Subcutaneous abdominal adipose tissue (tissue), 5 donors: ENCODE results near the gene HSPH1.
A peak's percentile ranks its signal among the peaks of the same experiment; 100 is the strongest.

Experiments
- H3K27ac ChIP-seq: one replicate; pipeline ENCODE4 v1.7.0; 2013; ENCODE audit warnings: low read depth, mild to moderate bottlenecking, inconsistent platforms, low read length, moderate library complexity
- H3K27me3 ChIP-seq, 5 donors: one replicate each; pipeline ENCODE4 v1.7.0; 2013; ENCODE audit warnings: low read length in 5 of 5, inconsistent platforms in 1 of 5; ENCODE audit not compliant: control insufficient read depth in 5 of 5, insufficient read depth in 4 of 5
- H3K36me3 ChIP-seq, 5 donors: one replicate each; pipeline ENCODE4 v1.7.0; 2013; ENCODE audit warnings: low read length in 5 of 5; ENCODE audit not compliant: control insufficient read depth in 5 of 5, insufficient read depth in 5 of 5
- H3K4me1 ChIP-seq, 5 donors: one replicate each; pipeline ENCODE4 v1.7.0; 2013; ENCODE audit warnings: low read length in 5 of 5, mild to moderate bottlenecking in 3 of 5, moderate library complexity in 1 of 5; ENCODE audit not compliant: control insufficient read depth in 5 of 5, insufficient read depth in 5 of 5
- H3K4me3 ChIP-seq, 5 donors: one replicate each; pipeline ENCODE4 v1.7.0; 2013; ENCODE audit warnings: low read length in 5 of 5, low read depth in 1 of 5
- H3K9ac ChIP-seq, 5 donors: one replicate each; pipeline ENCODE4 v1.7.0; 2013; ENCODE audit warnings: low read length in 5 of 5, mild to moderate bottlenecking in 4 of 5, moderate library complexity in 3 of 5
- H3K9me3 ChIP-seq, 5 donors: one replicate each; pipeline ENCODE4 v1.7.0; 2013; ENCODE audit warnings: low read length in 5 of 5; ENCODE audit not compliant: control insufficient read depth in 5 of 5
- donor health status: healthy.
- donor health status: healthy.
- donor health status: healthy.
- donor health status: healthy.
- donor health status: healthy.

The HSPH1 gene

DNA sequence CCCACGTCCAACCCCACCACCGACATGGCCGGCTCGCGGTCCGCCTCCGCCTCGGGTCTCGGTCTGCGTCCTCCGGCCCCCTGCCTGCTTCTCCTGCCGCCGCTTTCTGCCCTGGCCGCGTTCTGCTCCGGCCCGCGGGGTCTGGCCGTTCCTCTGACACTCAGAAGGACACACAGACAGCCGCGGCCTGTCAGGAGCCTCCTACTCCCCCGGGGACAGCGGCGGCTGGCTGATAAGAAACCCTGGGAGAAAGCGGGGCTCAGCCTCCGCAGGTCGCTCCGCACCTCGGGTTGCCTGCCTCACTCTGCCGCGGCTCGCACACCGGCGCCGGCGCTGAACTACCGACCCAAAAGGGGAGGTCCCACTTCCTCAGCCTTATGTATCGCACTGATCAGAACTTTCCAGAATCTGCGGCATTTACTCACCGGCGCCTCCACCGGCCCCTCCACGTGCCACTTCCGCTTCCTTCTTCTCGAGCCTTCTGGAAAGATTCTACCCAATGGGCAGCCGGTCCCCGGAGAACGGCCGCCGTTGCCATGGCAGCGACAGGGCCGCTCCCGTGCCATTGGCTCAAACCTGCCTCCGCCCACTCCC lies at the start of gene HSPH1:
HSPH1 (minus strand) TSS at position 348 of the 594 bp plus-strand sequence; CDS start at position 26, 322 bp downstream.
- Histone ChIP-seq H3K36me3 (peaks cover 0 to 5% (median 3%) of the 10 kb centered on the region in 5 donors), H3K4me1 (peaks cover 9 to 30% (median 28%) of the 10 kb centered on the region in 5 donors), H3K9me3 (no peaks in the 10 kb centered on the region), H3K4me3 (peak within 1 kb of the TSS; percentile 68 to 97 (median 85)), H3K9ac (peak within 1 kb of the TSS; percentile 92 to 100 (median 99)), H3K27ac (peak within 1 kb of the TSS; percentile 100), H3K27me3 (no peaks in the 10 kb centered on the region)

DNA sequence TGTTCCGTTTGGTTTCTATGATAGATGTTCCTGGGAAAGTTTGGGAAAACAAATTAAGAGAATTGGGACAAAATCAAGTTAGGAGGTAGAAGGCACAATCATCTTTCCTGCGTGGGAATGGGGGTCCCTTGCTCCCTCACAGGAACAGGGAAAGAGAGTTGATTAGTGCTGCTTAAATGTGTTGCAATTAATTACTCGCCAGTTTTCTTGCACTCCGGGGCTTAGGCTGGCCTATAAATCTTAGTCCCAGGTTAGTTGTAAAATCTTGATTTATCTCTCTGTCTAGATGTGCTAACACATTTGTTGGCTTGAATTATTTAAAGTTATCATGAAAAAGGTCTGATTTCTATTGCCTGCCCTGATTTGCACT lies 48.1 kb upstream of the HSPH1 start:
- Histone ChIP-seq H3K36me3 (no peaks in the 10 kb centered on the region), H3K9ac (peak overlapping the region in 1 of 5 donors; percentile 20), H3K4me3 (peak overlapping the region in 1 of 5 donors; percentile 1), H3K27me3 (no peaks in the 10 kb centered on the region), H3K9me3 (no peaks in the 10 kb centered on the region), H3K4me1 (peaks cover 6 to 27% (median 26%) of the 10 kb centered on the region in 5 donors), H3K27ac (no peak overlapping the region)

DNA sequence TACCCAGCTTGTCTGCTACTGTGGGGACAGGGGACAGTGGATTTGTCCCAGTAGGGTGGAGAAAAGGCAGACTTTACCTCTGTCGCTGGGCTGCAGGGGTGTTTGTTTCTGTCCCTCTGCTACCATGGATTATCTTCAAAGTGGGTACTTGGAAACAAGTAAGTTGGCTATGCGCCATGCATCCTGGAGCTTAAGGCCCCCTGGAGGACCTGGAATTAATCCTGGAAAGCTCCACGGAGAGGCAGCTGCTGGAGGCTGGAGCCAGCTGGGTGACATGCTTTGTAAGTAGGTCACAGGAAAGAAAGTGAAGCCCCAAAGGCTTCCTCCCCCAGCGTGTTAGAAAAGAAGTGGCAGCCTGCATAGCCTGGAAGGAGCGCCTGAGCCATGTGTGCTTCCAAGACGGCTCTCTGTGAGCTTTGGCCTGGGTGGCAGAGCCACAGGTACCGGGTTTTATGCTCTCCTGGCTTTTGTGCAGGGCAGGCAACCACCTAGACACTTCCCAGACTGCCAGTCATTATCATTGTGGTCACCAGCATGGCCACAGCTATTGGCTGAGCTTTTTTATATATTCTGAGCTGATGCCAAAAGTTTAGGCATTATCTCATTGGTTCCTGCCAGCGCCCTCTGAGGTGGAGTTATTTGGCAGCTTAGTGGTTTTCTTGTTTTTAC lies 47.6 kb upstream of the HSPH1 start:
- Histone ChIP-seq H3K27ac (no peak overlapping the region), H3K36me3 (no peaks in the 10 kb centered on the region), H3K4me1 (peaks cover 6 to 27% (median 26%) of the 10 kb centered on the region in 5 donors), H3K9me3 (no peaks in the 10 kb centered on the region), H3K4me3 (peak overlapping the region in 3 of 5 donors; percentile 1 to 22 (median 6)), H3K27me3 (no peaks in the 10 kb centered on the region), H3K9ac (peak overlapping the region in 1 of 5 donors; percentile 20)

DNA sequence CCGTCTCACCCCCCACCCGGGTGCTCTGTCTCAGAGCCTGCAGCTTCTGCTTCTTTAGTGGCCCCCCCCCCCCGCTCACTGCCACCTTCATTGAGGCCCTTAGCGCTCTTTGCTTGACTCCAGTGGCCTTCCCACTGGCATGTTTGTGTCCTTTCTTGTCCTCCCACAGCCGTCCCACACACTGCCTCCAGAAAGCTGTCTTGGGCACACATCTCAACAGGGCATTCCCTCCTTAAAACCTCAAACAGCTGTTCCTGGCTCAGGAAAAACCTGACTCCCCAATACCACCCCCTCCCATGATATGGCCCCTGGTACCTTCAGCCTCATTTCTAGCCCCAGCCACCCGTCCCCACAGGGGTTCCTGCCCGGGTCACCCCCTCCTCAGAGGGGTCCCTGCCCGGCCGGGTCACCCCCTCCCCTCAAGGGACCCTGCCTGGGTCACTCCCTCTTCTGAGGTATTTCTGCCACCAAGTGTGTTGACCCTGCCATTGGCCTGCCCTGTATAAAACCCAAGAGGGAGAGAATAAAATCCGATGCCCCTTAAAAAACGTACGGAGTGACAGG lies 46.9 kb upstream of the HSPH1 start:
- Histone ChIP-seq H3K9ac (no peak overlapping the region), H3K9me3 (no peaks in the 10 kb centered on the region), H3K27ac (no peak overlapping the region), H3K4me1 (peaks cover 6 to 27% (median 26%) of the 10 kb centered on the region in 5 donors), H3K27me3 (no peaks in the 10 kb centered on the region), H3K4me3 (peak overlapping the region in 3 of 5 donors; percentile 1 to 36 (median 22)), H3K36me3 (no peaks in the 10 kb centered on the region)

DNA sequence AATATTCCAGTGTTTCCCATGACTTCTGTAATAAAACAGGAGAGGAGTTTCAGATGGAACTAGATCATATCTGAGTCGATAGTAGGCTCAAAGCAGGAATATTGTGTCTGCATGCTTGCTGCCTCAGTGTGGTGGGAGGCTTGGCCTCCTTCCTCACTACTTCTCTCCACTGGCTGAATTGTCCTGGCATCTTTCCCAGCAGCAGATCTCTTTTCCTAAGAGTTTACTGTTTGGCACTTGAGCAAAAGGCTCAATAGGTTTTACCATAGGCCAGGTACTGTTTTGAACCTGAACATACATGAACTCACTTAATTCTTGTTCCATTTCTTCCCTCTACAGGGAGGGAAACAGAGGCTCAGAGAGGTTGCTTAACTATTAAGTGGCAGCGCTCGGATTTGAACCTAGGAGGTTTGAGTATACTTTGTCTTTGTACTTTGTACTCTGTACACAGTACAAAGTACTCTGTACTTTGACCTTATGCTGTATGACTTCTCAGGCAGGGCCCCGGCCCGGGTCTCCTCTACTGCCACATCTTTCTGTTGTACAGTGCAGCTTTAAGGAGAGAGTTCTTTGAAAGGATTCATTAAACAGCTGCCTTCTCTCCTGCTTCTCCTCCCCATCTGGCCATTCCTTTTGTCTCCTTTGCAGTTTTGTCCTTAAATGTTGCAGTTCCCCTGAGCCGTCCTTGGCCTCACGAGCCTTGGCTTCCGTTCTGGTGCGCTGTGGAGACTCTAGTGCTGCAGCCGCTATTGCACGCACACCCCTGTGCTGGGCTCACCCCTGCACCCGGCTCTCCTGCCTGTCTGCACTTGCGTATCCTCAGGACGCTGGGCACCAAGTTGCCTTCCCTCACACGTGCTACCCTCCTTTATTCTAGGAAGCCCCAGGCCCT lies 46.2 kb upstream of the HSPH1 start:
- Histone ChIP-seq H3K27ac (no peak overlapping the region), H3K9ac (no peak overlapping the region)

DNA sequence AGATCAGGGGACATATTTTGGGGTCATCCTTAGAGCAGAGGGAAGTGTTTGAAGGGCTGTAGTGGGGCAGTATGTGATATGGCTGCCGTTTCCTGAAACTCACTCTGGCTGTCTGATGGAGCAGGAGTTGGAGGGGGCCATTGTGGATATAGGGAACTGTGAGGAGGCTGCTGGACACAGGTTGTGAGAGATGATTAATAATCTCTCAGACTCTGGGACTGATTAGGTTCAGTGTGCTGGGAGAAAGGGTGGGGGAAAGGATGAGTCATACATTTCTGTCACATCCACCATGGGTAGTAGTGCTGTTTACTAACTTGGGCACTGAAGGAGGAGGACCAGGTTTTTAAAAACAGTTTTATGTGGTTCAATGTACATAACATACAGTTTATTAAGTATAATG lies 42.9 kb upstream of the HSPH1 start:
- Histone ChIP-seq H3K4me3 (no peak overlapping the region), H3K36me3 (no peaks in the 10 kb centered on the region), H3K27ac (no peak overlapping the region), H3K27me3 (no peaks in the 10 kb centered on the region), H3K4me1 (peaks cover 10 to 33% (median 29%) of the 10 kb centered on the region in 5 donors), H3K9me3 (no peaks in the 10 kb centered on the region), H3K9ac (no peak overlapping the region)

More for the DNA sequence above, 46.2 kb upstream of the HSPH1 start:
- Histone ChIP-seq H3K4me1 (peaks cover 6 to 27% (median 26%) of the 10 kb centered on the region in 5 donors), H3K36me3 (no peaks in the 10 kb centered on the region), H3K27me3 (no peaks in the 10 kb centered on the region), H3K4me3 (peak overlapping the region in 1 of 5 donors; percentile 36), H3K9me3 (no peaks in the 10 kb centered on the region)

DNA sequence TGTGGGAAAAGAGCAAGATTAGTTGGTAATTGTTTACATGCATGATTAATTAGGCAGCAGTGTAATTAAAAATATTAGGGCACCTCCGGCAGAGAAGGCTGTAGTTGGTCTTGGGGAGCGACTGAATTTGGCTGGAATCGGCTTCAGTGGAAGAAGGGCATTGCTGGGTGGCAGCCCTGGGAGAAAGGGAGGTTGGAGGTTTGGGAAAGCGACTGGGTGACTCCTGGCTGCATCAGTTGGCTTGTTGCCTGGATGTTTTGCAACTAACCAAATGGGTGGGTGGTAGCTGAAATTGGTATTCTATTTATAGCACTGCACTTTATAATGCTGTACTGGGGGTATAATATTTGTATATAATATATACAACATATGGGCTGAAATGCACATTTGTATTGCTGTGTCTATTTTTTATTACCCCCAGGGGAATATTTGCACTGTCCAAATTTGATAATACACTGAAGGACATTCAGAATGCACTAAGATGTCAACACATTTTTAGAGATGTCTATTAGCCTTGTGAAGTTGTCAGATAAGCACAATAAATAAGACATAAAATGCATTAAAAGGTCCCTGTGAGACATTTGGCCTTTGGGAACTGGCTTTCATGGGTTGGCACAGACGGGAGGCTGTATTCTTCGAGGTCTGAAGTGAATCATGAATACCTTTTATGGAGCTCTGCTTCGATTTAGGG lies 39.8 kb upstream of the HSPH1 start:
- H3K4me3 ChIP-seq: peak overlapping the region; percentile 52 to 77 (median 71)
- peaks cover 4 to 18% (median 14%) of the 10 kb centered on the region in 5 donors for H3K4me1 ChIP-seq
- no peaks in the 10 kb centered on the region for H3K36me3 ChIP-seq
- no peaks in the 10 kb centered on the region for H3K9me3 ChIP-seq
- peak overlapping the region in 4 of 5 donors; percentile 63 to 76 (median 72) for H3K9ac ChIP-seq
- H3K27ac ChIP-seq: no peak overlapping the region
- H3K27me3 ChIP-seq: no peaks in the 10 kb centered on the region

DNA sequence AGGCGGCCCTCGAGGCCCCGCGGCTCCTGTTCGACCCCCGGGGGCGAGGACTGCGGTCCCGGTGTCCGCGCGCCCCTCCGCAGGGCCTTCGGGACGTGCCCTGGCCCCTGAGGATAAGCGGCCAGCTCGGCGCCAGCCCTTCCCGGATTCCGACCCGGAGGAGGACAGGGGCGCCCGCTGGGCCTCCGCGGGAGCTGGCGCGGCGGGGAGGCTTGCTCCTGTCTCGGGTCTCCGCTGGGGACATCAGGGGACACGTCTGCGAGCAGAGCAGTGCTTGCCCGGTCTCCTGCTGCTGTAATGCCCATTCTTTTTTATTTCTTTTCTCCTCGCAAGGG lies 38.9 kb upstream of the HSPH1 start:
- Histone ChIP-seq H3K4me3 (peak overlapping the region; percentile 52 to 77 (median 71)), H3K4me1 (peaks cover 4 to 18% (median 14%) of the 10 kb centered on the region in 5 donors), H3K9ac (peak overlapping the region in 4 of 5 donors; percentile 63 to 76 (median 72)), H3K27ac (peak overlapping the region; percentile 73), H3K9me3 (no peaks in the 10 kb centered on the region), H3K27me3 (no peaks in the 10 kb centered on the region), H3K36me3 (no peaks in the 10 kb centered on the region)

DNA sequence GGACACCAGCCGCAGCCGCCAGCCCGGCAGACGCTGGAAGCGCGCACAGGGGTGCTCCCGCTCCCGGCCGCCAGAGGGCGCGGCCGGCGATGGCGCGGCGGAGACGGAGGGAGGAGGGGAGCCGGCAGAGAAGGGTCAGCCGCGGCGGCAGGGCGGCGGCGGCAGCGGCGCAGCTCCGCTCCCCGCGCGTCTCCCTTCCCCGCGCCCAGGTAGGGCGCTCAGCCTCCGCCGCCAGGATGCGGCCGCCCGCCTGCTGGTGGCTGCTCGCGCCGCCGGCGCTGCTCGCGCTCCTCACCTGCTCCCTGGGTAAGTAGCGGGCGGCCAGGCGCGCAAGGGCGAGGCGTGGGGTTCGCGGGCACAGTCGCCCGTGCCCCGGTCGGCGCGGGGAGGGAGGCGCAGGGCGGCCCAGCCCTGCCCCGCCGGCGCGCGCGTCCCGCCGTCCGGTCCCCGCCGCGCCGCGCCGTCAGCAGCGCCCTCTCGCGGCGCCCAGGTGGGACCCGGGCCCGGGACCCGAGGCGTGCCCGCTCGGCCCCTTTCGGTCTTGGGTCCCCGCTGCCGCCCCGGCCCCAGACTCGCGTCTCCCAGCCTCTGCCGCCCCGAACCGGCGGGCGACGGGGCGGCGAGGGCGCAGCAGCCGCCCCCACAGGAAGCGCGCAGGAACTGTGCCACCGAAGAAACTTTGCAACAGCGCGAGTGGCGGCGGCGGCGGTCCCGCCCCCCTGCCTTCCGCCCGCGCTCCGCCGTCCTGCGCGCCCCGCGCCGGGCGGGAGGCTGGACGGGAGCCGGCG lies 38.3 kb upstream of the HSPH1 start, which contains the start of gene B3GLCT:
B3GLCT (plus strand) TSS at position 127 of the 788 bp plus-strand sequence; CDS start at position 237, 110 bp downstream.
- peaks cover 4 to 18% (median 14%) of the 10 kb centered on the region in 5 donors for H3K4me1 ChIP-seq
- H3K9ac ChIP-seq: peak within 1 kb of the TSS in 4 of 5 donors; percentile 71 to 78 (median 77)
- H3K27ac ChIP-seq: peak within 1 kb of the TSS; percentile 73
- peak within 1 kb of the TSS; percentile 52 to 77 (median 71) for H3K4me3 ChIP-seq
- H3K27me3 ChIP-seq: no peaks in the 10 kb centered on the region
- H3K36me3 ChIP-seq: no peaks in the 10 kb centered on the region
- no peaks in the 10 kb centered on the region for H3K9me3 ChIP-seq
